Adrenal gland (tissue), 12 donors: Measurements from ENCODE around the gene FHIT. TPM values are rescaled to one million over a fixed set of nuclear protein-coding genes. Genes with fewer than 3 reads are reported as not detected.

Experiments used
- DNase-seq, 7 donors: peaks; one replicate each; pipeline ENCODE4 v3.0.0-alpha.2; 2019 to 2020
- H3K27ac ChIP-seq, 5 donors: fragments of 200-600 bp; sonication (generic) in 4 of 5; 1 replicate in 3 of 5; 2 replicates in 2 of 5; pipeline versions ENCODE4 v1.5.1 to v1.8.0; 2016 to 2020; ENCODE audit warnings: mild to moderate bottlenecking in 1 of 5
- H3K27me3 ChIP-seq: fragments of 200-600 bp; 2 replicates; pipeline ENCODE4 v1.8.0; 2021
- H3K36me3 ChIP-seq, 2 donors: fragments of 200-600 bp; replicated peaks in 1 of 2; 1 replicate in 1 of 2; 2 replicates in 1 of 2; pipeline versions ENCODE4 v1.5.1 to v1.8.0; 2018 to 2022
- H3K4me1 ChIP-seq, 2 donors: fragments of 200-600 bp; replicated peaks in 1 of 2; 1 replicate in 1 of 2; 2 replicates in 1 of 2; pipeline versions ENCODE4 v1.5.1 to v1.8.0; 2018 to 2021
- H3K4me3 ChIP-seq, 4 donors: fragments of 200-600 bp; sonication (generic) in 3 of 4; one replicate each; pipeline ENCODE4 v1.5.1; 2016 to 2018
- H3K9me3 ChIP-seq, 3 donors: fragments of 200-600 bp; sonication (generic) in 1 of 3; replicated peaks in 1 of 3; 1 replicate in 2 of 3; 2 replicates in 1 of 3; pipeline versions ENCODE4 v1.5.1 to v1.8.0; 2016 to 2021
- CTCF ChIP-seq, 6 experiments: fragments of 450-650 bp in 4 of 6; fragments of 200-600 bp in 2 of 6; sonication (generic) in 1 of 6; IDR thresholded peaks; 1 replicate in 5 of 6; 2 replicates in 1 of 6; pipeline versions ENCODE4 v1.5.1 to v1.8.0; 2016 to 2021; ENCODE audit warnings: antibody characterized with exemption in 6 of 6, mild to moderate bottlenecking in 2 of 6, moderate library complexity in 1 of 6
- POLR2A ChIP-seq, 2 donors: fragments of 450-650 bp; IDR thresholded peaks; one replicate each; pipeline ENCODE4 v1.6.1; 2017; ENCODE audit warnings: antibody characterized with exemption in 2 of 2, mild to moderate bottlenecking in 2 of 2, moderate library complexity in 1 of 2
- WGBS, 4 donors: extraction: QIAGEN DNeasy Blood & Tissue Kit in 2 of 4; methylation state at CpG; one replicate each; pipeline versions ENCODE4 v1.1.5 to v1.1.7; 2013 to 2017; 5-methylcytosine and 5-hydroxymethylcytosine counted together
- intact Hi-C, 2 donors: fragments of 100-400 bp; cut with DNase I; formaldehyde crosslinking; loops; one replicate each; pipeline versions ENCODE4 v1.14.1 to v1.15.0; 2022 to 2023
- polyA plus RNA-seq, 3 donors: library from polyadenylated mRNA; stranded (reverse); fragments of 200-250 nt in 2 of 3; fragments of 350-450 nt in 1 of 3; fragmentation: Illumina TruSeq in 1 of 3; extraction: RNeasy Lipid Tissue Mini Kit (QIAGEN cat#74804) in 1 of 3; gene quantifications; one replicate each; pipeline ENCODE4 v1.2.3, GENCODE V29; 2013 to 2014
- total RNA-seq, 9 donors: library from RNA; depleted of rRNA in 4 of 9; stranded (reverse); fragments of >200 nt in 4 of 9; fragments of 120-200 nt in 1 of 9; fragmentation: NEBNext Ultra II Directional in 1 of 9; extraction: Animal tissue kit (Norgen Biotek cat#: 25700) in 1 of 9; gene quantifications; one replicate each; pipeline versions ENCODE4 v1.1.0 to v1.2.4, GENCODE V29; 2013 to 2023
- donor health status: healthy with polysubstance abuse.
- donor health status: Bipolar disorder and iron deficiency.
- donor health status: DM: yes; HTN: yes; CAD: no.
- donor health status: DM: no; HTN: no; CAD: no.
- donor health status: DM: no; HTN: no; CAD: no.
- donor health status: DM: yes; HTN: yes; CAD: no.

The FHIT gene
- total and polyA plus RNA-seq, 12 donors = 14.1 to 43.9 (median 28.8) TPM

GRCh38 chr3:60065227-60065868 is 1185.9 kb downstream of the FHIT start:
- H3K4me1 ChIP-seq = no peaks in the 10 kb centered on the region
- H3K9me3 ChIP-seq = no peaks in the 10 kb centered on the region
- no peaks in the 10 kb centered on the region for H3K36me3 ChIP-seq
- H3K4me3 ChIP-seq = no peak overlapping the region
- no peak overlapping the region for H3K27ac ChIP-seq
- TF ChIP-seq CTCF (IDR thresholded peaks at IDR 0.05) = no peak
- no peaks in the 10 kb centered on the region for H3K27me3 ChIP-seq
- 45 to 95% (median 85%) methylated on average over 2 of the region's 2 CpGs for WGBS, 4 donors
- DNase-seq = no peak
- intact Hi-C loops = no loop called here

- no peak for DNase-seq
- Histone ChIP-seq H3K9me3 (no peaks in the 10 kb centered on the region), H3K4me1 (no peaks in the 10 kb centered on the region), H3K36me3 (no peaks in the 10 kb centered on the region), H3K27ac (no peak overlapping the region), H3K27me3 (no peaks in the 10 kb centered on the region), H3K4me3 (no peak overlapping the region)
- intact Hi-C loops = no loop called here
- 91 to 96% (median 95%) methylated on average over 3 of the region's 3 CpGs for WGBS, 4 donors
- TF ChIP-seq CTCF (IDR thresholded peaks at IDR 0.05) = no peak
Observed at GRCh38 chr3:60064210-60065178, 1186.8 kb downstream of the FHIT start.

- H3K36me3 ChIP-seq = no peaks in the 10 kb centered on the region
- H3K4me3 ChIP-seq = no peak overlapping the region
- H3K27ac ChIP-seq = no peak overlapping the region
- 67 to 75% (median 69%) methylated on average over 4 of the region's 4 CpGs for WGBS, 4 donors
- no peaks in the 10 kb centered on the region for H3K4me1 ChIP-seq
- TF ChIP-seq POLR2A (IDR thresholded peaks at IDR 0.05) = no peak
- no peak for TF ChIP-seq CTCF (IDR thresholded peaks at IDR 0.05)
- intact Hi-C loops = no loop called here
- DNase-seq = no peak
- H3K9me3 ChIP-seq = no peaks in the 10 kb centered on the region
- H3K27me3 ChIP-seq = no peaks in the 10 kb centered on the region
Observed at GRCh38 chr3:60056404-60056803, 1194.8 kb downstream of the FHIT start.

- no peaks in the 10 kb centered on the region for H3K4me1 ChIP-seq
- no peak for DNase-seq
- no peaks in the 10 kb centered on the region for H3K36me3 ChIP-seq
- TF ChIP-seq POLR2A (IDR thresholded peaks at IDR 0.05) (no peak), CTCF (IDR thresholded peaks at IDR 0.05) (no peak)
- no peaks in the 10 kb centered on the region for H3K27me3 ChIP-seq
- intact Hi-C loops = no loop called here
- H3K9me3 ChIP-seq = no peaks in the 10 kb centered on the region
- no peak overlapping the region for H3K4me3 ChIP-seq
- H3K27ac ChIP-seq = no peak overlapping the region
- 61 to 78% (median 68%) methylated on average over 6 of the region's 6 CpGs for WGBS, 4 donors
Observed at GRCh38 chr3:60055765-60056164, 1195.5 kb downstream of the FHIT start.
